Astrocyte (in vitro differentiated cells and primary cell): ENCODE results near the gene RIMBP2. TPM values are rescaled to one million over a fixed set of nuclear protein-coding genes. Genes with fewer than 3 reads are reported as not detected.

Experiments
- DNase-seq: peaks from one replicate; pipeline ENCODE4 v3.0.0-alpha.2; 2010; ENCODE audit warnings: low read depth
- FAIRE-seq: peaks from 2 replicates; lab custom pipeline; 2011; peaks lifted over from hg19 to GRCh38; lab: Jason Lieb, UNC
- H2AFZ ChIP-seq: 2 replicates; pipeline ENCODE4 v1.6.0; 2012; ENCODE audit warnings: low read depth, low read length, inconsistent platforms
- H3K27ac ChIP-seq: 2 replicates; pipeline ENCODE4 v1.5.1; 2011; ENCODE audit warnings: low read depth, low read length, inconsistent platforms
- H3K27me3 ChIP-seq: 2 replicates; pipeline ENCODE4 v1.6.0; 2011; ENCODE audit warnings: low read length, inconsistent platforms; ENCODE audit not compliant: insufficient read depth
- H3K36me3 ChIP-seq: 2 replicates; pipeline ENCODE4 v1.5.1; 2011; ENCODE audit warnings: low read length, inconsistent platforms; ENCODE audit not compliant: insufficient read depth
- H3K4me1 ChIP-seq: 2 replicates; pipeline ENCODE4 v1.5.1; 2011; ENCODE audit warnings: low read length, inconsistent platforms; ENCODE audit not compliant: insufficient read depth
- H3K4me2 ChIP-seq: 2 replicates; pipeline ENCODE4 v1.6.0; 2012; ENCODE audit warnings: low read length, inconsistent platforms
- H3K4me3 ChIP-seq: 2 replicates; pipeline ENCODE4 v1.5.1; 2011; ENCODE audit warnings: low read depth, mild to moderate bottlenecking, low read length, inconsistent platforms; ENCODE audit not compliant: insufficient read depth
- H3K79me2 ChIP-seq: 2 replicates; pipeline ENCODE4 v1.6.0; 2012; ENCODE audit warnings: mild to moderate bottlenecking, low read length, inconsistent platforms; ENCODE audit not compliant: insufficient read depth
- H3K9ac ChIP-seq: 2 replicates; pipeline ENCODE4 v1.6.0; 2012; ENCODE audit warnings: mild to moderate bottlenecking, low read length, inconsistent platforms
- H3K9me3 ChIP-seq: 2 replicates; pipeline ENCODE4 v1.5.1; 2012; ENCODE audit warnings: low read depth, mild to moderate bottlenecking, low read length, inconsistent platforms; ENCODE audit not compliant: insufficient read depth
- H4K20me1 ChIP-seq: 2 replicates; pipeline ENCODE4 v1.6.0; 2012; ENCODE audit warnings: low read length, inconsistent platforms; ENCODE audit not compliant: insufficient read depth
- H3K27ac Mint-ChIP-seq: one replicate; pipeline ENCODE4 v1.8.0; 2021; ENCODE audit warnings: mild to moderate bottlenecking, mixed read lengths; ENCODE audit not compliant: unreplicated experiment
- H3K27me3 Mint-ChIP-seq: one replicate; pipeline ENCODE4 v1.8.0; 2021; ENCODE audit warnings: low read depth, mixed read lengths; ENCODE audit not compliant: unreplicated experiment
- H3K36me3 Mint-ChIP-seq: one replicate; pipeline ENCODE4 v1.8.0; 2021; ENCODE audit warnings: low read depth, mixed read lengths; ENCODE audit not compliant: unreplicated experiment
- H3K4me1 Mint-ChIP-seq: one replicate; pipeline ENCODE4 v1.8.0; 2021; ENCODE audit warnings: low read depth, mixed read lengths; ENCODE audit not compliant: unreplicated experiment
- H3K4me3 Mint-ChIP-seq: one replicate; pipeline ENCODE4 v1.8.0; 2021; ENCODE audit warnings: mild to moderate bottlenecking, moderate library complexity, mixed read lengths; ENCODE audit not compliant: unreplicated experiment
- H3K9me3 Mint-ChIP-seq: one replicate; pipeline ENCODE4 v1.8.0; 2021; ENCODE audit warnings: mild to moderate bottlenecking, mixed read lengths; ENCODE audit not compliant: unreplicated experiment
- EZH2 ChIP-seq: IDR thresholded peaks from 2 replicates; pipeline ENCODE4 v1.6.1; 2012; ENCODE audit warnings: mild to moderate bottlenecking, low read length, inconsistent platforms; ENCODE audit not compliant: insufficient read depth
- total RNA-seq: library from RNA; stranded (reverse); gene quantifications from 2 replicates; pipeline ENCODE4 v1.2.1, GENCODE V29; 2021
- TF ChIP-seq, protein P1 (sequence below): IDR thresholded peaks from 2 replicates; pipeline ENCODE4 v1.5.1; 2011; ENCODE audit warnings: low read depth, mild to moderate bottlenecking, inconsistent platforms, low read length, moderate library complexity; ENCODE audit not compliant: insufficient read depth

The RIMBP2 gene
- total RNA-seq, 1 donor from 2014 or later, result 2.2 TPM

DNA sequence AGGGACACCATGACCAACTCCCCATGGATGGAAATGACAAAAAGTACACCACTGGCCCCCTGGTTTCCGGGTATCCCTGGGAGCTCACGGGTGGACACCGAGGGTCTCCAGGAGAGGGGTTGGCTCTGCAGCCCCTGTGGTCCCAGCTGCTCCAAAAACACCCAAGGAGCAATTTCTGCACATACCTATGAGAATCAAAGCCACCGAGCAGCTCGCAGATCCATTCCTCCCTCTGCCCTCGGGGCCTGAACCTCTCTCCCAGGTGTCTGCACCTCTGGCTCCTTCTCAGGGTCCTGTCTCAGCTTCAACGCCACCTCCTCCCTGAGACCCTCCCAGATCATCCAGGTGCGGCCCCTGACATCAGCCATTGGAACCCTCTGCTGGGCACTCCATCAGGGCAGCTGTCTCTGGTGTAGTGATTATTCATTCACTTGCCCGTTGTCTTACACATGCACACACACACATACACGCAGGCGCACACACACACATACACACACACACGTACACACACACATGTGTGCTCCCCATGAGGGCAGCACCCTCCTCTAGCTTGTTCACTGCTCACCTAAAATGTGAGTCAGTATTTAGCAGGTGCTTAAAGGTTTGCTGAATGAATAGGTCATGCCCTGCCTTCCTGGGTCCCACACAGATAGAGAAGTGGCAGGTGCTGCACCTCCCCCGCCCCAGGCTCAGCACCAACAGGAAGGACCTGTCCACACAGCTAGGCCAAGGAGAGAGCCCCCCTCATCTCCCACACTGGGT, 5.9 kb downstream of the RIMBP2 start:
- Histone ChIP-seq H3K9ac (no peak overlapping the region), H3K4me3 (no peak overlapping the region), H3K9me3 (no peaks in the 10 kb centered on the region), H4K20me1 (no peaks in the 10 kb centered on the region), H3K27me3 (no peaks in the 10 kb centered on the region), H3K79me2 (no peaks in the 10 kb centered on the region), H3K36me3 (no peaks in the 10 kb centered on the region), H3K27ac (no peak overlapping the region), H3K4me2 (no peak overlapping the region), H3K4me1 (no peaks in the 10 kb centered on the region), H2AFZ (no peak overlapping the region)
- no peak for DNase-seq
- FAIRE-seq, result no peak
- H3K27ac Mint-ChIP-seq, result no peak overlapping the region
- peaks cover 19% of the 10 kb centered on the region for H3K27me3 Mint-ChIP-seq
- H3K4me3 Mint-ChIP-seq, result no peak overlapping the region
- no peaks in the 10 kb centered on the region for H3K36me3 Mint-ChIP-seq
- H3K9me3 Mint-ChIP-seq, result peaks cover 11% of the 10 kb centered on the region
- no peaks in the 10 kb centered on the region for H3K4me1 Mint-ChIP-seq
- no peak for TF ChIP-seq EZH2
- TF ChIP-seq, protein P1, sequence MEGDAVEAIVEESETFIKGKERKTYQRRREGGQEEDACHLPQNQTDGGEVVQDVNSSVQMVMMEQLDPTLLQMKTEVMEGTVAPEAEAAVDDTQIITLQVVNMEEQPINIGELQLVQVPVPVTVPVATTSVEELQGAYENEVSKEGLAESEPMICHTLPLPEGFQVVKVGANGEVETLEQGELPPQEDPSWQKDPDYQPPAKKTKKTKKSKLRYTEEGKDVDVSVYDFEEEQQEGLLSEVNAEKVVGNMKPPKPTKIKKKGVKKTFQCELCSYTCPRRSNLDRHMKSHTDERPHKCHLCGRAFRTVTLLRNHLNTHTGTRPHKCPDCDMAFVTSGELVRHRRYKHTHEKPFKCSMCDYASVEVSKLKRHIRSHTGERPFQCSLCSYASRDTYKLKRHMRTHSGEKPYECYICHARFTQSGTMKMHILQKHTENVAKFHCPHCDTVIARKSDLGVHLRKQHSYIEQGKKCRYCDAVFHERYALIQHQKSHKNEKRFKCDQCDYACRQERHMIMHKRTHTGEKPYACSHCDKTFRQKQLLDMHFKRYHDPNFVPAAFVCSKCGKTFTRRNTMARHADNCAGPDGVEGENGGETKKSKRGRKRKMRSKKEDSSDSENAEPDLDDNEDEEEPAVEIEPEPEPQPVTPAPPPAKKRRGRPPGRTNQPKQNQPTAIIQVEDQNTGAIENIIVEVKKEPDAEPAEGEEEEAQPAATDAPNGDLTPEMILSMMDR, result no peak

DNA sequence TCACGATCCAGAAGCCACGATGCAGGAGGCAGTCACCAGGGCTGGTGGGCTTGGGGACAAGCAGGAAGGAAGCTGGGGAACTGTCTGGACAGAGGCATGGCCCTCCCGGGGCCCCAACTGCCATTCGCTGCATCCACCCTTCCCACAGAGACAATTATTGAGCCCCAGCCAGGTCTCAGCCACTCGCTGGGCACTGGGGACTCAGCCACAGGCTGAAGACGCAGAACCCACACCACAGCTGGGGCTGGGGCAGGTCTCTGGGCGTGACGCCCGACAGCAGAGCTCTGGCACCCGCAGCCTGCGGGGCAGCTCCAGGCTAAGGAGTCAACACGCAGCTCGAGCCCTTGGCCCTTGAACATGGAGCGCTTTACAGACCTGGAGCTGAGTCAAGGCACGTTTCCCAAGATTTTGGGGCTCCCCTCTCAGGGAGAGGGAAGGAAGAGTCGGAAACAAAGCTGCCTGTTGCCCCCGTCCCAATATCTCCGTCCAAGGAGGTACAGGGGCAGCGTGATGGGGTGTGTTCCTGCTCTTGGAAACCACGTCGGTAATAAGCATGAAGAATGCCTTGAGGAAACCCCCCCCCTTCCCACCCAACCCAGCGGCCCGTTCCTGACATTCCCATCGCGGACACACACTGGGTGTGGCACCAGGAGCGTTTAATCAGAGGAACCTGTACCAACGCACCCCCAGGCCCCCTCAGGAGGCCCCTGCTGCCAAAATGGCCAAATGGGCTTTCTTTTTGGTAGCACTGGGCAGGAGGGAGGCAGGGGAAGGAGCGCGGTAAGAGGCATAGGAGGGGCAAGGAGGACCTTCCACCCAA, 6.7 kb downstream of the RIMBP2 start:
- no peaks in the 10 kb centered on the region for H3K4me1 Mint-ChIP-seq
- TF ChIP-seq EZH2, result no peak
- TF ChIP-seq, protein P1, result no peak
- H3K36me3 Mint-ChIP-seq, result no peaks in the 10 kb centered on the region
- no peaks in the 10 kb centered on the region for H3K36me3 ChIP-seq
- peaks cover 11% of the 10 kb centered on the region for H3K9me3 Mint-ChIP-seq
- FAIRE-seq (no peak), DNase-seq (no peak)
- H3K27me3 ChIP-seq, result no peaks in the 10 kb centered on the region
- H3K79me2 ChIP-seq, result no peaks in the 10 kb centered on the region
- H3K4me1 ChIP-seq, result no peaks in the 10 kb centered on the region
- no peak overlapping the region for H3K4me3 ChIP-seq
- no peak overlapping the region for H3K9ac ChIP-seq
- peaks cover 17% of the 10 kb centered on the region for H3K27me3 Mint-ChIP-seq
- no peak overlapping the region for H2AFZ ChIP-seq
- no peaks in the 10 kb centered on the region for H3K9me3 ChIP-seq
- no peak overlapping the region for H3K27ac ChIP-seq
- no peak overlapping the region for H3K4me2 ChIP-seq
- no peak overlapping the region for H3K27ac Mint-ChIP-seq
- no peak overlapping the region for H3K4me3 Mint-ChIP-seq
- no peaks in the 10 kb centered on the region for H4K20me1 ChIP-seq
